Transverse colon (tissue), 4 donors: Measurements from ENCODE around the gene PCNT. TPM values are rescaled to one million over a fixed set of nuclear protein-coding genes. Genes with fewer than 3 reads are reported as not detected.

ENCODE experiments used
- DNase-seq: peaks from one replicate; pipeline ENCODE4 v3.0.0-alpha.2; 2019
- H3K27ac ChIP-seq, 4 donors: fragments of 200-600 bp; sonication (generic); 2 replicates each; pipeline ENCODE4 v1.5.1; 2016 to 2018; ENCODE audit warnings: inconsistent platforms in 4 of 4
- H3K27me3 ChIP-seq: fragments of 200-600 bp; sonication (generic); 2 replicates; pipeline ENCODE4 v1.5.1; 2017; ENCODE audit warnings: inconsistent platforms
- H3K36me3 ChIP-seq, 4 donors: fragments of 200-600 bp; sonication (generic); 2 replicates each; pipeline ENCODE4 v1.5.1; 2017 to 2019; ENCODE audit warnings: inconsistent platforms in 4 of 4
- H3K4me1 ChIP-seq, 4 donors: fragments of 200-600 bp; sonication (generic); 2 replicates each; pipeline ENCODE4 v1.5.1; 2017 to 2020; ENCODE audit warnings: inconsistent platforms in 4 of 4
- H3K4me3 ChIP-seq, 4 donors: fragments of 200-600 bp; sonication (generic); 1 replicate in 1 of 4; 2 replicates in 3 of 4; pipeline versions ENCODE4 v1.5.1 to v1.6.1; 2017 to 2019; ENCODE audit warnings: inconsistent platforms in 4 of 4
- H3K9me3 ChIP-seq, 2 donors: fragments of 200-600 bp; sonication (generic); 2 replicates each; pipeline ENCODE4 v1.5.1; 2017 to 2019; ENCODE audit warnings: inconsistent platforms in 2 of 2
- EP300 ChIP-seq: sonication (generic); formaldehyde crosslinking; IDR thresholded peaks from one replicate; pipeline ENCODE4 v1.6.1; 2017; ENCODE audit warnings: antibody characterized with exemption, low read depth
- POLR2A ChIP-seq: fragments of 450-650 bp; IDR thresholded peaks from one replicate; pipeline ENCODE4 v1.6.1; 2016; ENCODE audit warnings: antibody characterized with exemption, mild to moderate bottlenecking, moderate library complexity
- POLR2AphosphoS5 ChIP-seq, 3 donors: sonication (generic); formaldehyde crosslinking; IDR thresholded peaks; one replicate each; pipeline ENCODE4 v1.6.1; 2016; ENCODE audit warnings: antibody characterized with exemption in 3 of 3
- WGBS, 2 donors: methylation state at CpG; one replicate each; pipeline ENCODE4 v1.1.5; 2018; ENCODE audit warnings: low coverage in 1 of 2; 5-methylcytosine and 5-hydroxymethylcytosine counted together
- in situ Hi-C, 4 donors: fragments of 200-750 bp; cut with MboI; loops; one replicate each; pipeline versions ENCODE4 v1.15.0 to v1.15.1; 2017; ENCODE audit warnings: low sequenced_read_pairs in 3 of 4, low pct_ligation_motif_present in 1 of 4, low pct_unique_long_range_greater_than_20kb in 1 of 4
- intact Hi-C: fragments of 100-400 bp; cut with DNase I; formaldehyde crosslinking; loops from one replicate; pipeline ENCODE4 v1.15.1; 2023; ENCODE audit warnings: low total_unique reads
- total RNA-seq, 4 donors: library from RNA; depleted of rRNA; stranded (reverse); fragments of >200 nt; gene quantifications; one replicate each; pipeline ENCODE4 v1.1.0, GENCODE V29; 2016
- TF ChIP-seq, protein P1 (sequence below), 5 experiments: fragments of 200-600 bp in 3 of 5; fragments of 450-650 bp in 2 of 5; sonication (generic) in 3 of 5; IDR thresholded peaks; 1 replicate in 2 of 5; 2 replicates in 3 of 5; pipeline ENCODE4 v1.5.1; 2016 to 2017; ENCODE audit warnings: antibody characterized with exemption in 5 of 5, inconsistent platforms in 3 of 5, mild to moderate bottlenecking in 2 of 5, moderate library complexity in 1 of 5

PCNT gene
- total RNA-seq, 4 donors from 2014 or later: 27.6 to 171 (median 63.4) TPM

GRCh38 chr21:46375560-46376230 lies 51.7 kb downstream of the PCNT start:
- TF ChIP-seq POLR2AphosphoS5 (IDR thresholded peaks at IDR 0.05) (no peak), EP300 (no peak), POLR2A (no peak)
- TF ChIP-seq, protein P1, sequence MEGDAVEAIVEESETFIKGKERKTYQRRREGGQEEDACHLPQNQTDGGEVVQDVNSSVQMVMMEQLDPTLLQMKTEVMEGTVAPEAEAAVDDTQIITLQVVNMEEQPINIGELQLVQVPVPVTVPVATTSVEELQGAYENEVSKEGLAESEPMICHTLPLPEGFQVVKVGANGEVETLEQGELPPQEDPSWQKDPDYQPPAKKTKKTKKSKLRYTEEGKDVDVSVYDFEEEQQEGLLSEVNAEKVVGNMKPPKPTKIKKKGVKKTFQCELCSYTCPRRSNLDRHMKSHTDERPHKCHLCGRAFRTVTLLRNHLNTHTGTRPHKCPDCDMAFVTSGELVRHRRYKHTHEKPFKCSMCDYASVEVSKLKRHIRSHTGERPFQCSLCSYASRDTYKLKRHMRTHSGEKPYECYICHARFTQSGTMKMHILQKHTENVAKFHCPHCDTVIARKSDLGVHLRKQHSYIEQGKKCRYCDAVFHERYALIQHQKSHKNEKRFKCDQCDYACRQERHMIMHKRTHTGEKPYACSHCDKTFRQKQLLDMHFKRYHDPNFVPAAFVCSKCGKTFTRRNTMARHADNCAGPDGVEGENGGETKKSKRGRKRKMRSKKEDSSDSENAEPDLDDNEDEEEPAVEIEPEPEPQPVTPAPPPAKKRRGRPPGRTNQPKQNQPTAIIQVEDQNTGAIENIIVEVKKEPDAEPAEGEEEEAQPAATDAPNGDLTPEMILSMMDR (IDR thresholded peaks at IDR 0.05): no peak
- H3K27me3 ChIP-seq: no peaks in the 10 kb centered on the region
- no peaks in the 10 kb centered on the region for H3K36me3 ChIP-seq
- intact Hi-C loops: no loop called here
- no peak overlapping the region for H3K27ac ChIP-seq
- no peaks in the 10 kb centered on the region for H3K9me3 ChIP-seq
- H3K4me3 ChIP-seq: no peak overlapping the region
- in situ Hi-C loops: no loop called here
- H3K4me1 ChIP-seq: no peaks in the 10 kb centered on the region
- WGBS, 2 donors: 58 to 97% methylated on average over 2 to 31 of the region's 32 CpGs
- DNase-seq: no peak

- intact Hi-C loops (no loop called here), in situ Hi-C loops (no loop called here)
- Histone ChIP-seq H3K27me3 (no peaks in the 10 kb centered on the region), H3K36me3 (no peaks in the 10 kb centered on the region), H3K4me1 (no peaks in the 10 kb centered on the region), H3K4me3 (no peak overlapping the region), H3K27ac (no peak overlapping the region), H3K9me3 (no peaks in the 10 kb centered on the region)
- WGBS, 2 donors: 96% methylated on average over 7 of the region's 10 CpGs; no CpG with 5 or more reads in 1 of the 2 donors
- TF ChIP-seq POLR2A (no peak), EP300 (no peak), POLR2AphosphoS5 (IDR thresholded peaks at IDR 0.05) (no peak)
- TF ChIP-seq, protein P1 (IDR thresholded peaks at IDR 0.05): no peak
- no peak for DNase-seq
Measured at GRCh38 chr21:46376231-46376628, 52.3 kb downstream of the PCNT start.

DNA sequence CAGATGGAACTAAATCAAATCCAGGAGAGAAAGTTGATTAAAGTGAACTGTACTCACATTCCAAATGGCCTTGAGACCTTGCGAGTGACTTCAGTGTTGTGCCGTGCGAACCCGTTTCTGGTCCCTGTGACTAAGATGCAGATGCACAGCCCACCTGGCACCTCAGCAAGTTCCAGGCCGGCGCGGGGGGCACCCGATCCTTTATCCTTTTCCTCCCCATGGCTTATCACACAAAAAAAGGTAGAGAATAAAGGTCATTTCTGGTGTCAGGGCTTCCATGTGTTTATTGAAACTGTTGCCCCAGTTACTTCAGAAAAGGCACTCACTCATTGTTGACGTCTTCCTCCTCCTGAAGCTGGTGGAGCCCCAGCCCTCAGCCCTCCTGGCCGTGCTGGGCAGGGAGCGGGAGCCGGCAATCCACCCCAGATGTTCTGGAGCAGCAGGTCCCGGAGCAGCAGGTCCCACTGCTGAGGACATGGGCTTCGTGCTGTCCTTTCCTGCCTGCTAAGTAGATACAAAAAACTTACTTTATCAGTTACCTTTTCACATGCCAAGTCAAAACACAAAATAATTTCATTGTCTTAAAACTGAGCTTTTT lies 53.0 kb downstream of the PCNT start:
- 90 to 98% methylated on average over 6 to 14 of the region's 14 CpGs for WGBS, 2 donors
- H3K4me1 ChIP-seq: no peaks in the 10 kb centered on the region
- DNase-seq: no peak
- H3K27me3 ChIP-seq: no peaks in the 10 kb centered on the region
- intact Hi-C loops (no loop called here), in situ Hi-C loops (no loop called here)
- no peak overlapping the region for H3K4me3 ChIP-seq
- TF ChIP-seq EP300 (no peak), POLR2A (no peak), POLR2AphosphoS5 (IDR thresholded peaks at IDR 0.05) (no peak)
- TF ChIP-seq, protein P1 (IDR thresholded peaks at IDR 0.05): no peak
- H3K36me3 ChIP-seq: no peaks in the 10 kb centered on the region
- no peak overlapping the region for H3K27ac ChIP-seq
- no peaks in the 10 kb centered on the region for H3K9me3 ChIP-seq

DNA sequence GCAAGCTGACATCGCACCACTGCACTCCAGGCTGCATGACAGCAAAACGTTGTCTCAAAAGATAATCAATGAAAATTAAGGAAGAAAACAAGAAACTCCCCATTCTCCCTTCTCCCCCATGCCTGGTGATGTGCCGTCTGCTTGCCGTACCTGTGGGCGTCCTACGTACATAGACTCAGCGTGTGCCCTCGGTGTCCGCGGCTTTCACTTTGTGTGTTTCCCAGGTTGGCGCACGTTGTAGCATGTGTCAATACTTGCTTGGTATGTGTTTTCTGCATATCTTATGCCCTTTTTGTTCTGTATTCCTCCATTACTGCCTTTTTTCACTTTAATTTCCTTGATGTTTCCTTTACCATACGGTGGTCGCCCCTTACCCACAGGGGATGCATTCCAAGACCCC lies 53.8 kb downstream of the PCNT start:
- no peaks in the 10 kb centered on the region for H3K36me3 ChIP-seq

More for the DNA sequence above, 53.8 kb downstream of the PCNT start:
- Histone ChIP-seq H3K27ac (no peak overlapping the region), H3K9me3 (no peaks in the 10 kb centered on the region), H3K27me3 (no peaks in the 10 kb centered on the region), H3K4me3 (no peak overlapping the region), H3K4me1 (no peaks in the 10 kb centered on the region)
- in situ Hi-C loops: no loop called here
- WGBS, 2 donors: 90 to 96% methylated on average over 13 to 14 of the region's 14 CpGs
- TF ChIP-seq EP300 (no peak), POLR2A (no peak), POLR2AphosphoS5 (IDR thresholded peaks at IDR 0.05) (no peak)
- TF ChIP-seq, protein P1 (IDR thresholded peaks at IDR 0.05): no peak
- intact Hi-C loops: no loop called here
- DNase-seq: no peak
